CD8-positive, alpha-beta memory T cell (primary cell): ENCODE results near the gene GFY. TPM values are rescaled to one million over a fixed set of nuclear protein-coding genes. Genes with fewer than 3 reads are reported as not detected.

Source experiments
- CTCF ChIA-PET: fragments of 350-600 bp; sonication (Branson Sonifier 250); formaldehyde crosslinking; loops from one replicate; lab custom pipeline; 2021; ENCODE audit warnings: antibody characterized with exemption; lab: Charles Lee
- POLR2A ChIA-PET: fragments of 350-600 bp; sonication (Branson Sonifier 250); formaldehyde crosslinking; loops from one replicate; lab custom pipeline; 2021; ENCODE audit warnings: antibody characterized with exemption; lab: Charles Lee
- DNase-seq, 5 donors: peaks; one replicate each; pipeline versions ENCODE4 v3.0.0 to v3.0.0-alpha.2; 2020 to 2022; ENCODE audit warnings: mixed read lengths in 1 of 5
- H3K27ac ChIP-seq: one replicate; pipeline ENCODE4 v1.7.0; 2013; ENCODE audit warnings: low read depth, mild to moderate bottlenecking, low read length, moderate library complexity
- H3K27me3 ChIP-seq: 2 replicates; pipeline ENCODE4 v1.7.0; 2013; ENCODE audit warnings: low read length, mild to moderate bottlenecking; ENCODE audit not compliant: insufficient read depth, poor library complexity, severe bottlenecking
- H3K36me3 ChIP-seq: 2 replicates; pipeline ENCODE4 v1.7.0; 2013; ENCODE audit warnings: mild to moderate bottlenecking, low read length, moderate library complexity; ENCODE audit not compliant: insufficient read depth
- H3K4me1 ChIP-seq: 2 replicates; pipeline ENCODE4 v1.7.0; 2013; ENCODE audit warnings: mild to moderate bottlenecking, low read length, moderate library complexity; ENCODE audit not compliant: insufficient read depth
- H3K4me3 ChIP-seq: 2 replicates; pipeline ENCODE4 v1.7.0; 2013; ENCODE audit warnings: mild to moderate bottlenecking, low read length
- H3K9me3 ChIP-seq: 2 replicates; pipeline ENCODE4 v1.7.0; 2013; ENCODE audit warnings: mild to moderate bottlenecking, low read length
- H3K27ac Mint-ChIP-seq, 8 donors: one replicate each; pipeline ENCODE4 v1.8.0; 2020 to 2021; ENCODE audit warnings: mixed read lengths in 8 of 8, mild to moderate bottlenecking in 6 of 8, inconsistent platforms in 3 of 8, moderate library complexity in 3 of 8
- H3K27me3 Mint-ChIP-seq, 2 donors: one replicate each; pipeline ENCODE4 v1.8.0; 2020 to 2021; ENCODE audit warnings: mixed read lengths in 2 of 2, mild to moderate bottlenecking in 1 of 2, moderate library complexity in 1 of 2
- H3K36me3 Mint-ChIP-seq, 3 donors: one replicate each; pipeline ENCODE4 v1.8.0; 2020 to 2021; ENCODE audit warnings: mixed read lengths in 3 of 3, inconsistent platforms in 1 of 3, mild to moderate bottlenecking in 1 of 3
- H3K4me1 Mint-ChIP-seq, 3 donors: one replicate each; pipeline ENCODE4 v1.8.0; 2020 to 2021; ENCODE audit warnings: mixed read lengths in 3 of 3, inconsistent platforms in 1 of 3, mild to moderate bottlenecking in 1 of 3
- H3K4me3 Mint-ChIP-seq, 7 donors: one replicate each; pipeline ENCODE4 v1.8.0; 2020 to 2021; ENCODE audit warnings: mixed read lengths in 7 of 7, mild to moderate bottlenecking in 6 of 7, moderate library complexity in 4 of 7, inconsistent platforms in 2 of 7
- H3K9me3 Mint-ChIP-seq, 5 donors: one replicate each; pipeline ENCODE4 v1.8.0; 2020 to 2022; ENCODE audit warnings: mixed read lengths in 5 of 5, mild to moderate bottlenecking in 3 of 5, moderate library complexity in 2 of 5, inconsistent platforms in 1 of 5
- polyA plus RNA-seq: library from polyadenylated mRNA; unstranded; fragments of 300-500 nt; fragmentation: Illumina TruSeq; gene quantifications from one replicate; pipeline ENCODE4 v1.2.3, GENCODE V29; 2021
- total RNA-seq, 2 experiments: library from RNA; stranded (reverse); gene quantifications; one replicate each; pipeline ENCODE4 v1.2.3, GENCODE V29; 2021

The GFY gene
- total and polyA plus RNA-seq, 3 experiments from 2014 or later: not detected

DNA sequence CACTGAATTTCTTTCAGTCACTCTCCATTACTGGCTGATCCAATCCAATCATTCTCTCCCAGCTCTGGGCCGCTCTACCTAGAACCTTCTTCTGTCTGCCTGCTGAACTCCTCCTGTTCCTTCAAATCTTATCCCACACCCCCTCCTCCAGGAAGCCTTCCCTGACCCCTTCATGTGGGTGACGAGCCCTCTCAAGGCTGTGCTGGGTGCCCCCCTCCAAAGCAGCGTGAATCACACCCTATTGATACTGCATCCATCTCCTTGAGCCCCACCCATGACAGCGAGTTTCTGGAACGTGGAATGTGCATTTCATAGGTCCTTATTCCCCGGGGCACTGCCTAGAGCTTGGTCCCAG is 23.2 kb downstream of the GFY start:
- H3K27ac Mint-ChIP-seq: peak overlapping the region in 7 of 8 donors; percentile 15 to 94 (median 53)
- H3K27me3 Mint-ChIP-seq: no peaks in the 10 kb centered on the region
- ChIA-PET POLR2A (no interaction called here), CTCF (interaction anchor here (1.4 to 2.5 kb wide), 3 partner anchors 22 to 121 kb away, joined by 3 to 12 read pairs (median 5); no protein-coding TSS in a partner anchor)
- Histone ChIP-seq H3K9me3 (no peaks in the 10 kb centered on the region), H3K27me3 (no peaks in the 10 kb centered on the region), H3K4me1 (peaks cover 41% of the 10 kb centered on the region), H3K27ac (no peak overlapping the region), H3K4me3 (no peak overlapping the region), H3K36me3 (peaks cover 14% of the 10 kb centered on the region)
- H3K4me3 Mint-ChIP-seq: peak overlapping the region in 4 of 7 donors; percentile 14 to 55 (median 33)
- H3K9me3 Mint-ChIP-seq: no peaks in the 10 kb centered on the region
- peaks cover 8 to 59% (median 11%) of the 10 kb centered on the region in 3 donors for H3K36me3 Mint-ChIP-seq
- no peak for DNase-seq
- H3K4me1 Mint-ChIP-seq: peaks cover 43 to 66% (median 44%) of the 10 kb centered on the region in 3 donors

DNA sequence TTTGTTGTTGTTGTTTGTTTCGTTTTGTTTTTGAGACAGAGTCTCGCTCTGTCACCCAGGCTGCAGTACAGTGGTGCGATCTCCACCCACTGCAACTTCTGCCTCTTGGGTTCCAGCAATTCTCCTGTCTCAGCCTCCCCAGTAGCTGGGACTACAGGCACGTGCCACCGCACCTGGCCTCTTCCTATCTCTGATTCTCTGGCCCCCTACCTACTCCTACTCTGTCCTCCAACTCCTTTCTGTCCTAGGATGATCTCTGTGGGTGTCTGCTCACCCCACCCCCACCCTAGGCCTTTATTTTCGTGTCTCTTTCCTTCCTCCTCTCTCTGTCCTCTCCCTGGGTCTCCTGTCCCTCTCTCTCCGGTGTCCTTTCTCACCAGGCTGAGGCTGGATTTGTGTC is 25.2 kb downstream of the GFY start:
- no peaks in the 10 kb centered on the region for H3K9me3 ChIP-seq
- DNase-seq: no peak
- ChIA-PET CTCF (interaction anchor here (1.2 to 4.7 kb wide), 2 partner anchors 20 to 26 kb away, joined by 3 to 51 read pairs; no protein-coding TSS in a partner anchor), POLR2A (interaction anchor here (0.5 to 0.7 kb wide), 2 partner anchors 41 to 45 kb away, joined by 3 read pairs; no protein-coding TSS in a partner anchor)
- Mint-ChIP-seq H3K27me3 (no peaks in the 10 kb centered on the region), H3K4me3 (peak overlapping the region; percentile 64 to 100 (median 98)), H3K27ac (peak overlapping the region in 7 of 8 donors; percentile 66 to 100 (median 80)), H3K36me3 (peaks cover 8 to 64% (median 11%) of the 10 kb centered on the region in 3 donors), H3K9me3 (no peaks in the 10 kb centered on the region), H3K4me1 (peaks cover 41 to 61% (median 44%) of the 10 kb centered on the region in 3 donors)
- peaks cover 14% of the 10 kb centered on the region for H3K36me3 ChIP-seq
- peak overlapping the region; percentile 99 for H3K4me3 ChIP-seq
- no peaks in the 10 kb centered on the region for H3K27me3 ChIP-seq
- H3K4me1 ChIP-seq: peaks cover 48% of the 10 kb centered on the region
- peak overlapping the region; percentile 88 for H3K27ac ChIP-seq

GRCh38 chr19:49451430-49452181 is 26.4 kb downstream of the GFY start, which contains the start of gene PIH1D1:
Gene PIH1D1 (minus strand): TSS chr19:49451814. CDS start chr19:49451574, 240 bp downstream.
- CTCF ChIA-PET: interaction anchor here (0.7 to 4.7 kb wide), 6 partner anchors 10 to 44 kb away, joined by 3 to 51 read pairs (median 3); partner anchors contain the start of genes FLT3LG and RPS11
- Histone ChIP-seq H3K27me3 (no peaks in the 10 kb centered on the region), H3K9me3 (no peaks in the 10 kb centered on the region), H3K4me3 (peak within 1 kb of the TSS; percentile 99), H3K4me1 (peaks cover 48% of the 10 kb centered on the region), H3K36me3 (peaks cover 14% of the 10 kb centered on the region), H3K27ac (peak within 1 kb of the TSS; percentile 99)
- Mint-ChIP-seq H3K27ac (peak within 1 kb of the TSS; percentile 80 to 100 (median 100)), H3K27me3 (no peaks in the 10 kb centered on the region), H3K9me3 (no peaks in the 10 kb centered on the region), H3K4me1 (peaks cover 43 to 69% (median 48%) of the 10 kb centered on the region in 3 donors), H3K4me3 (peak within 1 kb of the TSS; percentile 93 to 100 (median 98)), H3K36me3 (peaks cover 8 to 65% (median 12%) of the 10 kb centered on the region in 3 donors)
- POLR2A ChIA-PET: interaction anchor here (0.6 to 3.0 kb wide), 11 partner anchors 10 to 1341 kb away, joined by 3 to 62 read pairs (median 5); partner anchors contain the start of gene RPS11
- DNase-seq: peak; percentile 88 to 97 (median 93)

GRCh38 chr19:49453013-49453756 is 28.0 kb downstream of the GFY start, which contains the start of gene ALDH16A1:
Gene ALDH16A1 (plus strand): TSS chr19:49453225. CDS start chr19:49453332, 107 bp downstream.
- Mint-ChIP-seq H3K9me3 (no peaks in the 10 kb centered on the region), H3K4me1 (peaks cover 44 to 71% (median 50%) of the 10 kb centered on the region in 3 donors), H3K4me3 (peak within 1 kb of the TSS; percentile 93 to 100 (median 98)), H3K36me3 (peaks cover 7 to 58% (median 13%) of the 10 kb centered on the region in 3 donors), H3K27ac (peak within 1 kb of the TSS; percentile 80 to 100 (median 100)), H3K27me3 (no peaks in the 10 kb centered on the region)
- H3K9me3 ChIP-seq: no peaks in the 10 kb centered on the region
- no peaks in the 10 kb centered on the region for H3K27me3 ChIP-seq
- H3K4me3 ChIP-seq: peak within 1 kb of the TSS; percentile 99
- DNase-seq: peak; percentile 96 to 99 (median 99)
- peaks cover 13% of the 10 kb centered on the region for H3K36me3 ChIP-seq
- H3K4me1 ChIP-seq: peaks cover 45% of the 10 kb centered on the region
- peak within 1 kb of the TSS; percentile 99 for H3K27ac ChIP-seq
- ChIA-PET CTCF (interaction anchor here (1.2 to 4.7 kb wide), 7 partner anchors 8 to 94 kb away, joined by 3 to 51 read pairs (median 5); partner anchors contain the start of gene FLT3LG), POLR2A (interaction anchor here (0.6 to 3.0 kb wide), 9 partner anchors 9 to 189 kb away, joined by 3 to 62 read pairs (median 5); partner anchors contain the start of genes FLT3LG, RPS11 and SCAF1)

- peaks cover 12% of the 10 kb centered on the region for H3K36me3 ChIP-seq
- peak in 1 of 5 donors; percentile 20 for DNase-seq
- H3K9me3 ChIP-seq: no peaks in the 10 kb centered on the region
- Mint-ChIP-seq H3K36me3 (peaks cover 3 to 54% (median 11%) of the 10 kb centered on the region in 3 donors), H3K9me3 (no peaks in the 10 kb centered on the region), H3K4me1 (peaks cover 40 to 66% (median 46%) of the 10 kb centered on the region in 3 donors), H3K27ac (peak overlapping the region; percentile 80 to 100 (median 100)), H3K4me3 (peak overlapping the region; percentile 90 to 100 (median 97)), H3K27me3 (no peaks in the 10 kb centered on the region)
- POLR2A ChIA-PET: interaction anchor here (0.5 to 3.0 kb wide), 9 partner anchors 9 to 714 kb away, joined by 3 to 62 read pairs (median 5); partner anchors contain the start of genes FLT3LG, RPS11 and SCAF1
- peak overlapping the region; percentile 99 for H3K4me3 ChIP-seq
- peak overlapping the region; percentile 99 for H3K27ac ChIP-seq
- CTCF ChIA-PET: interaction anchor here (1.2 to 4.7 kb wide), 6 partner anchors 9 to 93 kb away, joined by 3 to 51 read pairs (median 4); partner anchors contain the start of gene FLT3LG
- no peaks in the 10 kb centered on the region for H3K27me3 ChIP-seq
- peaks cover 41% of the 10 kb centered on the region for H3K4me1 ChIP-seq
Observed at GRCh38 chr19:49453757-49454240, 28.6 kb downstream of the GFY start.

- no peaks in the 10 kb centered on the region for H3K9me3 Mint-ChIP-seq
- POLR2A ChIA-PET: interaction anchor here (1.9 kb wide), 1 partner anchor 14 kb away, joined by 12 read pairs; no protein-coding TSS in a partner anchor
- H3K4me1 ChIP-seq: peaks cover 32% of the 10 kb centered on the region
Observed at GRCh38 chr19:49455773-49456172, 30.6 kb downstream of the GFY start.

More at GRCh38 chr19:49455773-49456172, 30.6 kb downstream of the GFY start:
- H3K9me3 ChIP-seq: no peaks in the 10 kb centered on the region
- H3K36me3 Mint-ChIP-seq: peaks cover 3 to 49% (median 11%) of the 10 kb centered on the region in 3 donors
- H3K4me3 ChIP-seq: no peak overlapping the region
- H3K27ac Mint-ChIP-seq: peak overlapping the region in 3 of 8 donors; percentile 4 to 87 (median 37)
- CTCF ChIA-PET: interaction anchor here (1.0 to 1.2 kb wide), 2 partner anchors 10 to 17 kb away, joined by 4 to 8 read pairs; partner anchors contain the start of gene FLT3LG
- peaks cover 23% of the 10 kb centered on the region for H3K36me3 ChIP-seq
- no peak for DNase-seq
- no peak overlapping the region for H3K27ac ChIP-seq
- no peaks in the 10 kb centered on the region for H3K27me3 Mint-ChIP-seq
- no peaks in the 10 kb centered on the region for H3K27me3 ChIP-seq
- H3K4me3 Mint-ChIP-seq: peak overlapping the region in 3 of 7 donors; percentile 15 to 40 (median 23)
- H3K4me1 Mint-ChIP-seq: peaks cover 30 to 49% (median 37%) of the 10 kb centered on the region in 3 donors
